Measurements from ENCODE around the gene MFAP3L. TPM values are rescaled to one million over a fixed set of nuclear protein-coding genes. Genes with fewer than 3 reads are reported as not detected.

Gene MFAP3L
- total and polyA plus RNA-seq, 11 donors = 0.76 to 5.9 (median 3.2) TPM

DNA sequence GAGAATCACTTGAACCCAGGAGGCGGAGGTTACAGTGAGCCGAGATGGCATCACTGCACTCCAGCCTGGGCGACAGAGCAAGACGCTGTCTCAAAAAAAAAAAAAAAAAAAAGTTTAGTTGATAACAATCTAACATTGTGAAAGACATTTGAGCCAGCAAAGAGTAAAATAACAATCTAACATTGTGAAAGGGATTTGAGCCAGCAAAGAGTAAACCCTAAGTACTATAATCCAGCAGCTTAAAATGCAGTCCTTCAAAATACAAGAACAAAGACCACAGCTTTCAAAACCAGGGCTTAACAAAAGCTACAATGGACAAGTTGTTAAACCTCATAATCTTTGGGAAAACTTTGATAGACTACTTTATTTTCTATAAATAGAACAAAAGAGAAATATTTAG is 16.9 kb downstream of the MFAP3L start:
- DNase-seq (no peak), ATAC-seq (no peak)
- no peaks in the 10 kb centered on the region for H3K9me3 ChIP-seq
- 91 to 98% (median 94%) methylated on average over 4 of the region's 4 CpGs for WGBS, 4 donors
- no peak overlapping the region for H3K27ac ChIP-seq
- H3K4me3 ChIP-seq = no peak overlapping the region
- H3K36me3 ChIP-seq = no peaks in the 10 kb centered on the region
- intact Hi-C loops (cut with DNase I) = no loop called here
- TF ChIP-seq, protein P1, sequence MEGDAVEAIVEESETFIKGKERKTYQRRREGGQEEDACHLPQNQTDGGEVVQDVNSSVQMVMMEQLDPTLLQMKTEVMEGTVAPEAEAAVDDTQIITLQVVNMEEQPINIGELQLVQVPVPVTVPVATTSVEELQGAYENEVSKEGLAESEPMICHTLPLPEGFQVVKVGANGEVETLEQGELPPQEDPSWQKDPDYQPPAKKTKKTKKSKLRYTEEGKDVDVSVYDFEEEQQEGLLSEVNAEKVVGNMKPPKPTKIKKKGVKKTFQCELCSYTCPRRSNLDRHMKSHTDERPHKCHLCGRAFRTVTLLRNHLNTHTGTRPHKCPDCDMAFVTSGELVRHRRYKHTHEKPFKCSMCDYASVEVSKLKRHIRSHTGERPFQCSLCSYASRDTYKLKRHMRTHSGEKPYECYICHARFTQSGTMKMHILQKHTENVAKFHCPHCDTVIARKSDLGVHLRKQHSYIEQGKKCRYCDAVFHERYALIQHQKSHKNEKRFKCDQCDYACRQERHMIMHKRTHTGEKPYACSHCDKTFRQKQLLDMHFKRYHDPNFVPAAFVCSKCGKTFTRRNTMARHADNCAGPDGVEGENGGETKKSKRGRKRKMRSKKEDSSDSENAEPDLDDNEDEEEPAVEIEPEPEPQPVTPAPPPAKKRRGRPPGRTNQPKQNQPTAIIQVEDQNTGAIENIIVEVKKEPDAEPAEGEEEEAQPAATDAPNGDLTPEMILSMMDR (IDR thresholded peaks at IDR 0.05) = no peak
- no peak for TF ChIP-seq POLR2A (IDR thresholded peaks at IDR 0.05)
- peaks cover 0 to 13% (median 0%) of the 10 kb centered on the region in 12 donors for H3K4me1 ChIP-seq
- no peaks in the 10 kb centered on the region for H3K27me3 ChIP-seq

DNA sequence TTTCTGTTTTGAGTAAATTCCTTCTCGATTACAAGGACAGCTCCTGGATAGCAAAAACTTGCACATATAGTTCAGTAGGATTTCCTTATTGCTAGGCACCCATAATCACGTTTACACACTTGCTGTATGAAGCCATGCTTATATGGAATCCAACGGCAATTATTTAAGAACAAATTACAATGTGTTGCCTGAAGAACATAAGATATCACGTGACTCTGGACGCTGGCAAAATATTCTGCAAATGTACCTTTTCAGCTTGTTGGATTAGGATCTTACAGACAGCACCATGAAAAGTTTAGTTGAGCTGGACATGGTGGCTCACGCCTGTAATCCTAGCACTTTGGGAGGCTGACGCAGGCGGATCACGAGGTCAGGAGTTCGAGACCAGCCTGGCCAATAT is 17.4 kb downstream of the MFAP3L start:
- Histone ChIP-seq H3K9me3 (no peaks in the 10 kb centered on the region), H3K27ac (no peak overlapping the region), H3K27me3 (no peaks in the 10 kb centered on the region), H3K4me1 (peaks cover 0 to 13% (median 0%) of the 10 kb centered on the region in 12 donors), H3K36me3 (no peaks in the 10 kb centered on the region), H3K4me3 (no peak overlapping the region)
- TF ChIP-seq, protein P1 (IDR thresholded peaks at IDR 0.05) = no peak
- no peak for TF ChIP-seq POLR2A (IDR thresholded peaks at IDR 0.05)
- WGBS, 4 donors = 89 to 95% (median 91%) methylated on average over 10 of the region's 10 CpGs
- intact Hi-C loops (cut with DNase I) = no loop called here
- DNase-seq (no peak), ATAC-seq (no peak)

DNA sequence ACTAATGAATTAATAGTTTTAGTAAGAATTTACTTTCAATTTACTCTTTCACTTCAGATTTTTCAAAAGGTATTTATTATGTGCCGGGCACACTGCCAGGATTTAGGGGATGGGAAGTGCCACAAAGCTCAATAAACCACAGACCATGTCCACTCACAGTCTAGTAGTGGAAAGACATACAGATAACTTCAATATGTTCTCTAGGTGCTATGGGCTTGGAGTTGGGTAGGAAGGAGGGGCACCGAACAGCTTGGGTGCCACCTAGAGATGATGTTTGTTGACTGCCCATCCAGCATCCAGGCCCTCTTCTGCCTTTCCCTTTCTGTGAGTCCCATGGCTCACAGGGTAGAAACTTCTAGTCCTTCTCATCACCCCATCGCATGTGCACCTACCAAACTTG is 17.8 kb downstream of the MFAP3L start:
- intact Hi-C loops (cut with DNase I) = no loop called here
- Histone ChIP-seq H3K9me3 (no peaks in the 10 kb centered on the region), H3K27me3 (no peaks in the 10 kb centered on the region), H3K36me3 (no peaks in the 10 kb centered on the region), H3K27ac (no peak overlapping the region), H3K4me1 (peaks cover 0 to 13% (median 0%) of the 10 kb centered on the region in 12 donors), H3K4me3 (no peak overlapping the region)
- TF ChIP-seq POLR2A (IDR thresholded peaks at IDR 0.05) = no peak
- TF ChIP-seq, protein P1 (IDR thresholded peaks at IDR 0.05) = no peak
- WGBS, 4 donors = 84 to 92% (median 87%) methylated on average over 3 of the region's 3 CpGs
- DNase-seq (no peak), ATAC-seq (no peak)

DNA sequence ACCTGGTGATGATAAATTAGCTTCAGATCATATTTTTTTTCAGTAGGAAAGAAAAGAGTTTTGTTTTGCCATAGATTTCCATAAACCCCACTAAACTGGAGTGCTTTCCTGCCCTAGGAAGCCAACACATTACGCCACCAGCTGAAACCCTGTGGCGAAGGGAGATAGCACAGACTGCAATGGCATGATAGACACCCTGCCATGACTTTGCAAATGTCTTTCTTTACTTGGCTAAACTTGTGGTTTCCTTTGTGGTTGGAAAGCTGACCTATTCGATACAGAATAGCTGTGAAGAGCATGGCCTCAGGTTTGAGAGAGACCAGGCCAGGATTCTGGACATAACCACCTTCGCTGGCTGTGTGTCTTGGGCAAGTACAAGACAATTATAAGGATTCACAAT is 19.1 kb downstream of the MFAP3L start:
- intact Hi-C loops (cut with DNase I) = no loop called here
- H3K27ac ChIP-seq = no peak overlapping the region
- WGBS, 4 donors = 87 to 93% (median 91%) methylated on average over 4 of the region's 4 CpGs

More for the DNA sequence above, 19.1 kb downstream of the MFAP3L start:
- DNase-seq (no peak), ATAC-seq (no peak)
- no peaks in the 10 kb centered on the region for H3K36me3 ChIP-seq
- peaks cover 0 to 13% (median 0%) of the 10 kb centered on the region in 12 donors for H3K4me1 ChIP-seq
- TF ChIP-seq, protein P1 (IDR thresholded peaks at IDR 0.05) = no peak
- no peak for TF ChIP-seq POLR2A (IDR thresholded peaks at IDR 0.05)
- no peaks in the 10 kb centered on the region for H3K9me3 ChIP-seq
- H3K27me3 ChIP-seq = no peaks in the 10 kb centered on the region
- H3K4me3 ChIP-seq = no peak overlapping the region
